Adipose tissue (tissue), 3 donors: ENCODE data around the gene SIDT1. TPM values are rescaled to one million over a fixed set of nuclear protein-coding genes. Genes with fewer than 3 reads are reported as not detected.
"Not testable (repeated sequence)": the region's sequence is repeated elsewhere in the genome, so short reads cannot be mapped to it uniquely, and the experiment has no call there.

Experiments
- H3K27ac ChIP-seq: one replicate; pipeline ENCODE4 v1.5.1; 2013; ENCODE audit warnings: low read depth, low read length
- WGBS, 3 donors: extraction: QIAGEN DNeasy Blood & Tissue Kit; methylation state at CpG; one replicate each; pipeline ENCODE4 v1.1.7; 2013; 5-methylcytosine and 5-hydroxymethylcytosine counted together
- polyA plus RNA-seq, 3 donors: library from polyadenylated mRNA; stranded (reverse); fragments of 200-250 nt; gene quantifications; one replicate each; pipeline ENCODE4 v1.2.3, GENCODE V29; 2013
- donor health status: healthy with polysubstance abuse.
- donor health status: Bipolar disorder and iron deficiency.
- donor health status: healthy.

The SIDT1 gene
- polyA plus RNA-seq, 3 donors, result 0.75 to 1.1 (median 0.88) TPM

GRCh38 chr3:113623811-113624210, 91.5 kb downstream of the SIDT1 start:
- WGBS, 3 donors, result 89 to 95% (median 93%) methylated on average over 7 of the region's 7 CpGs
- H3K27ac ChIP-seq, result no peak overlapping the region

- H3K27ac ChIP-seq, result no peak overlapping the region
- WGBS, 3 donors, result 35 to 71% (median 46%) methylated on average over 12 of the region's 12 CpGs
Measured at GRCh38 chr3:113625834-113626233, 93.5 kb downstream of the SIDT1 start.

GRCh38 chr3:113626503-113627371, 94.4 kb downstream of the SIDT1 start:
- H3K27ac ChIP-seq, result no peak overlapping the region
- 22 to 29% (median 27%) methylated on average over 10 of the region's 10 CpGs for WGBS, 3 donors

- no peak overlapping the region for H3K27ac ChIP-seq
- WGBS, 3 donors, result 79 to 91% (median 83%) methylated on average over 2 of the region's 2 CpGs
Measured at GRCh38 chr3:113628316-113628715, 96.0 kb downstream of the SIDT1 start.

- 76 to 85% (median 84%) methylated on average over 6 of the region's 6 CpGs for WGBS, 3 donors
- no peak overlapping the region for H3K27ac ChIP-seq
Measured at GRCh38 chr3:113628788-113629187, 96.4 kb downstream of the SIDT1 start.

- 71 to 82% (median 80%) methylated on average over 16 of the region's 16 CpGs for WGBS, 3 donors
- H3K27ac ChIP-seq, result no peak overlapping the region
Measured at GRCh38 chr3:113629584-113630421, 97.4 kb downstream of the SIDT1 start.

- H3K27ac ChIP-seq, result no peak overlapping the region
- WGBS, 3 donors, result 51 to 67% (median 54%) methylated on average over 3 of the region's 3 CpGs
Measured at GRCh38 chr3:113630956-113631542, 98.7 kb downstream of the SIDT1 start.

- WGBS, 3 donors, result 84 to 91% (median 87%) methylated on average over 6 of the region's 6 CpGs
- no peak overlapping the region for H3K27ac ChIP-seq
Measured at GRCh38 chr3:113631573-113631972, 99.2 kb downstream of the SIDT1 start.

GRCh38 chr3:113634782-113635474, 102.6 kb downstream of the SIDT1 start:
- 47 to 91% (median 90%) methylated on average over 8 of the region's 8 CpGs for WGBS, 3 donors
- H3K27ac ChIP-seq, result no peak overlapping the region

GRCh38 chr3:113636034-113636433, 103.7 kb downstream of the SIDT1 start:
- H3K27ac ChIP-seq, result not testable (repeated sequence)
- 88 to 91% (median 90%) methylated on average over 7 of the region's 7 CpGs for WGBS, 3 donors

GRCh38 chr3:113637756-113638155, 105.4 kb downstream of the SIDT1 start:
- WGBS, 3 donors, result 93 to 95% (median 94%) methylated on average over 14 of the region's 14 CpGs

GRCh38 chr3:113638910-113639309, 106.6 kb downstream of the SIDT1 start:
- H3K27ac ChIP-seq, result no peak overlapping the region
- 95 to 97% (median 96%) methylated on average over 3 of the region's 3 CpGs for WGBS, 3 donors

More at GRCh38 chr3:113637756-113638155, 105.4 kb downstream of the SIDT1 start:
- H3K27ac ChIP-seq, result no peak overlapping the region

GRCh38 chr3:113643583-113643982, 111.2 kb downstream of the SIDT1 start:
- WGBS, 3 donors, result 96 to 99% (median 96%) methylated on average over 7 of the region's 7 CpGs

GRCh38 chr3:113648524-113648923, 116.2 kb downstream of the SIDT1 start:
- H3K27ac ChIP-seq, result no peak overlapping the region

More at GRCh38 chr3:113643583-113643982, 111.2 kb downstream of the SIDT1 start:
- H3K27ac ChIP-seq, result no peak overlapping the region

- no peak overlapping the region for H3K27ac ChIP-seq
- 85 to 88% (median 87%) methylated on average over 6 of the region's 6 CpGs for WGBS, 3 donors
Measured at GRCh38 chr3:113649174-113649845, 117.0 kb downstream of the SIDT1 start.

- 81 to 92% (median 88%) methylated on average over 1 of the region's 1 CpG for WGBS, 3 donors
- H3K27ac ChIP-seq, result no peak overlapping the region
Measured at GRCh38 chr3:113654310-113654709, 122.0 kb downstream of the SIDT1 start.

GRCh38 chr3:113654851-113655250, 122.5 kb downstream of the SIDT1 start:
- no peak overlapping the region for H3K27ac ChIP-seq
- 51 to 94% (median 76%) methylated on average over 3 of the region's 3 CpGs for WGBS, 3 donors

- WGBS, 3 donors, result 96 to 98% (median 98%) methylated on average over 3 of the region's 3 CpGs
- no peak overlapping the region for H3K27ac ChIP-seq
Measured at GRCh38 chr3:113658107-113658506, 125.8 kb downstream of the SIDT1 start.
